ENCODE data around the gene KRT6B.

KRT6B gene

GRCh38 chr12:52403561-52403960 is 48.4 kb downstream of the KRT6B start:
- no peak overlapping the region for H3K4me3 ChIP-seq (replicated peaks; ENCODE audit: low read depth, low read length)
- no peak for DNase-seq (ENCODE audit: extremely low read depth, low read depth)
- TF ChIP-seq CTCF (IDR thresholded peaks at IDR 0.05; ENCODE audit: low read depth, low read length, missing control alignments) = no peak

GRCh38 chr12:52402873-52403540 is 48.9 kb downstream of the KRT6B start:
- TF ChIP-seq CTCF (IDR thresholded peaks at IDR 0.05; ENCODE audit: low read depth, low read length, missing control alignments) = no peak
- DNase-seq (ENCODE audit: extremely low read depth, low read depth) = no peak
- no peak overlapping the region for H3K4me3 ChIP-seq (replicated peaks; ENCODE audit: low read depth, low read length)

- H3K4me3 ChIP-seq (replicated peaks; ENCODE audit: low read depth, low read length) = no peak overlapping the region
- TF ChIP-seq CTCF (IDR thresholded peaks at IDR 0.05; ENCODE audit: low read depth, low read length, missing control alignments) = no peak
Observed at GRCh38 chr12:52402377-52402776, 49.6 kb downstream of the KRT6B start.

GRCh38 chr12:52401926-52402325 is 50.0 kb downstream of the KRT6B start:
- no peak for TF ChIP-seq CTCF (IDR thresholded peaks at IDR 0.05; ENCODE audit: low read depth, low read length, missing control alignments)
- DNase-seq (ENCODE audit: extremely low read depth, low read depth) = no peak

More at GRCh38 chr12:52402377-52402776, 49.6 kb downstream of the KRT6B start:
- DNase-seq (ENCODE audit: extremely low read depth, low read depth) = no peak

GRCh38 chr12:52401526-52401925 is 50.4 kb downstream of the KRT6B start:
- TF ChIP-seq CTCF (IDR thresholded peaks at IDR 0.05; ENCODE audit: low read depth, low read length, missing control alignments) = no peak
- no peak for DNase-seq (ENCODE audit: extremely low read depth, low read depth)
- H3K4me3 ChIP-seq (replicated peaks; ENCODE audit: low read depth, low read length) = no peak overlapping the region

More at GRCh38 chr12:52401926-52402325, 50.0 kb downstream of the KRT6B start:
- H3K4me3 ChIP-seq (replicated peaks; ENCODE audit: low read depth, low read length) = no peak overlapping the region

GRCh38 chr12:52400906-52401305 is 51.0 kb downstream of the KRT6B start:
- DNase-seq (ENCODE audit: extremely low read depth, low read depth) = no peak
- no peak overlapping the region for H3K4me3 ChIP-seq (replicated peaks; ENCODE audit: low read depth, low read length)
- no peak for TF ChIP-seq CTCF (IDR thresholded peaks at IDR 0.05; ENCODE audit: low read depth, low read length, missing control alignments)

- no peak for TF ChIP-seq CTCF (IDR thresholded peaks at IDR 0.05; ENCODE audit: low read depth, low read length, missing control alignments)
- no peak for DNase-seq (ENCODE audit: extremely low read depth, low read depth)
Observed at GRCh38 chr12:52399756-52400155, 52.2 kb downstream of the KRT6B start.

More at GRCh38 chr12:52399756-52400155, 52.2 kb downstream of the KRT6B start:
- no peak overlapping the region for H3K4me3 ChIP-seq (replicated peaks; ENCODE audit: low read depth, low read length)
